Measurements from ENCODE around the gene ZBTB38. TPM values are rescaled to one million over a fixed set of nuclear protein-coding genes. Genes with fewer than 3 reads are reported as not detected.
A peak's percentile ranks its signal among the peaks of the same experiment; 100 is the strongest.

The ZBTB38 gene
- total and polyA plus RNA-seq, 2 of the 13 experiments (the other 11 are each of a cell fraction or from before 2014, with no cell fraction given): 26.8 to 51.7 TPM

GRCh38 chr3:141400073-141400971 is 32.0 kb downstream of the ZBTB38 start (continued):
- no peak for TF ChIP-seq NPAS2 (CRISPR knock-in tag; IDR thresholded peaks at IDR 0.05; ENCODE audit: borderline replicate concordance)
- TF ChIP-seq HOXA3 (CRISPR knock-in tag; IDR thresholded peaks at IDR 0.05): peak; percentile 70; the same call in 1 of the 2 replicates
- no peak for TF ChIP-seq BRF2 (CRISPR knock-in tag; IDR thresholded peaks at IDR 0.05)
- TF ChIP-seq PRDM15 (CRISPR knock-in tag; IDR thresholded peaks at IDR 0.05): peak; percentile 96
- peak; percentile 87 for TF ChIP-seq GATAD2A (CRISPR knock-in tag; IDR thresholded peaks at IDR 0.05)
- TF ChIP-seq SIX4 (CRISPR knock-in tag; IDR thresholded peaks at IDR 0.05): 0 out of 2 replicates have a peak, but pooled peaks have one; percentile 34
- TF ChIP-seq MEIS2 (CRISPR knock-in tag; IDR thresholded peaks at IDR 0.05): no peak
- TF ChIP-seq ZBTB21 (CRISPR knock-in tag; IDR thresholded peaks at IDR 0.05): peak; percentile 73; the same call in 1 of the 2 replicates
- TF ChIP-seq, protein P1, sequence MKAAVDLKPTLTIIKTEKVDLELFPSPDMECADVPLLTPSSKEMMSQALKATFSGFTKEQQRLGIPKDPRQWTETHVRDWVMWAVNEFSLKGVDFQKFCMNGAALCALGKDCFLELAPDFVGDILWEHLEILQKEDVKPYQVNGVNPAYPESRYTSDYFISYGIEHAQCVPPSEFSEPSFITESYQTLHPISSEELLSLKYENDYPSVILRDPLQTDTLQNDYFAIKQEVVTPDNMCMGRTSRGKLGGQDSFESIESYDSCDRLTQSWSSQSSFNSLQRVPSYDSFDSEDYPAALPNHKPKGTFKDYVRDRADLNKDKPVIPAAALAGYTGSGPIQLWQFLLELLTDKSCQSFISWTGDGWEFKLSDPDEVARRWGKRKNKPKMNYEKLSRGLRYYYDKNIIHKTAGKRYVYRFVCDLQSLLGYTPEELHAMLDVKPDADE (CRISPR knock-in tag; IDR thresholded peaks at IDR 0.05): no peak
- TF ChIP-seq IKZF4 (CRISPR knock-in tag; IDR thresholded peaks at IDR 0.05; ENCODE audit: borderline replicate concordance, low read depth, not compliant biosample characterization): no peak

All from HepG2 (cell line).